NCI-H2227 (cell line): ENCODE measurements around the gene MYH7B.

Source experiments
- DNase-seq: peaks from one replicate; lab custom pipeline; 2025; ENCODE audit not compliant: unreplicated experiment; lab: John Stamatoyannopoulos, UW

MYH7B gene

DNA sequence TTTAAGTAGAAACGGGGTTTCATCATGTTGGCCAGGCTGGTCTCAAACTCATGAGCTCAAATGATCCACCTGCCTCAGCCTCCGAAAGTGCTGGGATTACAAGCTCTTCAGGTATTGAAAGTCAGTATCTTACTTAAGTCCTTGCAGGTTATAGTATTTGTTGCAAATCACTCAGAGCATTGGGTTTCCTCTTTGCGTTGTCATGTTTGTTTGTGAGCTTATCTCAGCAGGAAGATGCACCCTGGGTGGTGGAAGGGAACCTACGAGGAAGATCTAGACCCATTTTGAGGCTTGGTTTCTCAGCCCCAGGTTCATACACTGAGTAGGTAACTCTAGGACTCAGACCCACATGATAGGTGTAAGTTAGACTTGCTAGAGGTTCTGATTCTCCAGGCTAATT, 18.6 kb downstream of the MYH7B start:
- no peak for DNase-seq

DNA sequence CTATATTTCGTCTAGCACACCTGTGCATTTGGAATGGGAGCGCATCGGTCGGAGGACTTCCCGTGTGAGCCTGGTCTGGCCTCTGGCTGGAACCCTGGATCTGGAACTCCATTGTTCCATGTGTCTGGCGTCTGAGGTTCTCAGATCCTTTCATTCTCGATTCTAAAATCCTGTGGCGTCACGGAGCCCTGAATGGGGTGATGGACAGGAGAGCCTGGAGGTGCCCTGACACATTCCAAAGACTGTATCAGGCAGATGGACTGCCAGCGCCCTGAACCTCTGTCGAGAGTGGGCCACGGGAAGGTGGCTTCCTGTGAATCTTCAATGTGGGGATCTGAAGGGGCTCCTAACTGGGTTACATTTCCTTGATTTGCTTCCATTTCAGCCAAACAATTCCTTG, 20.6 kb downstream of the MYH7B start:
- DNase-seq, result no peak

DNA sequence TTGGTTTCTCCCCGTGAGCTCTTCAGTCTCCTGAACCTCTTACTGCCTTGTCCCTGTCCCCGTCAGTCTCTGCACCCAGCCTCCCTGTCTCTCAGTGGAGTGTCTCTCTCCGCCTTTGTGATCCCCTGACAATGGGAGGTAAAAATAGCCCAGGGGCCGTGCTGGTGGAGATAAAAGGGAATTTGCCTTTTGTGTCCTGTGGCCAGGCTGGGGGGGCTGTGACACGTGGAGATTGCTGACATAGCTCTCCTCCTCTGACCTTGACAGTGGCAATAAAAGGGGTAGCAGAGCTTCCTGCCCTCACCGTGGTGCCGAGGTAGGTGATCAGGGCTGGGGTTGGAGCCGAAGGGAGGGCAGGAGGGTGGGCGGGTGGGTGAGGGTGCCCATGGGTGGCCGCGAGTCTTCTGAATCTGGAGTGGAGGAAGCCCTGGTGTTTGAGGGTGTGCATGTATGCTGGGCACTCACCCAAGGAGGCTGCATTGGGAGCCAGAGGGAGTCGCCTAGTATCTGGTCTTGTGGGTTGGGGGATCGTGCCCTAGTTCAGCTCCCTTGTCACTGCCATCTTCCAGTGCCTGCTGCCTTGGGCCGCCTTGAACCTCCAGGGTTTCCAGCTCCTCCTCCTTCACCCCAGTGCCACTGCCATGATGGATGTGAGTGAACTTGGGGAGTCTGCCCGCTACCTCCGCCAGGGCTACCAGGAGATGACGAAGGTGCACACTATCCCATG, 21.9 kb downstream of the MYH7B start:
- DNase-seq, result no peak

DNA sequence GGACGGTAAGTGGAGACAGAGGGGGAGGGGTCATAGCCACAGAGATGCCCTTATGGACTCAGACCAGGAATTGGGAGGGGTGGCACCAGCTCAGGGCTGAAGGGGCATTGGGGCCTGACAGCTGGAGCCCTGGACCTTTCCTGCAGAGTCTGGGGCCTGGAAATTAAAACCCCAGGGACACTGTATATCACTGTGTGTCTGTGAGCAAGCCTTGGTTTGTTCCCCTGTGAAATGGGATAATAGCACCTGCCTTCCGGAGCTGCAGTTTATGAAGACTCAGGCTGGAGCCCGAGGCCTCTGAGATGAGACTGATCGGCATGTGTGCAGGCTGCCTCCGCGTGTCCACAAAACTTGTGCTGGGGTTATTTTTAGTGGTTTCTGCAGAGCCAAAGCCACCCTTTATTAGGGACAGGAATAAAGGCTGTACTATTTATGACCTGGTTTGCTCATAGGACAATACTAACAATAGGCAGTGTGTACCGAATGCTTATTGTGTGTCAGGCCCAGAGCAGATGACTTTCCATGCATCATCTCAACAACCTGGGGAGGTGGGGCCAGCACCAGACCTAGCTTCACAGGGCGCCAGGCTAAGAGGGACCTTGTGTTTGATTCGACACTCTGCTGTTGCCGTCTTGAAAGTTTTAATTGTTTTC, 22.6 kb downstream of the MYH7B start:
- DNase-seq, result no peak

DNA sequence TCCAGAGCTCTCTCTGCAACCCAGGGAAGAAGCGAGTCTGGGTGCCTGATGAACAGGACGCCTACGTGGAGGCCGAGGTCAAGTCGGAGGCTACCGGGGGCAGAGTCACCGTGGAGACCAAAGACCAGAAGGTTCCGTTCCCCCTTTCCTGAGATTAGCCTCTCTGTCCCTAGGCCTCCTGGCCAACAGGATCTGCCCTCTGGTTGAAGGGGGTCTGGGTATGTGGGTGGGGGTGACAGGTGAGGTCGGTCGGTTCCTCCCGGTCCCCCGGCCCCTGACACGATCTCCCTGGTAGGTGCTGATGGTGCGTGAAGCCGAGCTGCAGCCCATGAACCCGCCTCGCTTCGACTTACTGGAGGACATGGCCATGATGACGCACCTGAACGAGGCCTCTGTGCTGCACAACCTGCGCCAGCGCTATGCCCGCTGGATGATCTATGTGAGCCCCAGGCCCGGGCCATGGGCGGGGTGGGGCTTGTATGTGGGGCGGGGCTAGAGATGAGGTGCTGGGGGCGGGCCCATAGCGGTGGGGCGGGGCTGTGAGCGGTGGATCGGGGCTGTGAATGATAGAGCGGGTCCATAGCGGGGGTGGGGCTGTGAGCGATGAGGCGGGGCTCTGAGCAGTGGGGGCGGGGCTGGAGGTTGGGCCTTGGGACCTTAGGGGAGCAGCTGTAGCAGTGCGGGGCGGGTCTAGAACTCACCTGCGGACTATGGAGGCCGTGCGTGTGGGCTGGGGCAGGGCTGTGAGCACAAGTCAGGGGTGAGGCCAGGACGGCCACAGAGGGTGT, 23.9 kb downstream of the MYH7B start:
- no peak for DNase-seq

DNA sequence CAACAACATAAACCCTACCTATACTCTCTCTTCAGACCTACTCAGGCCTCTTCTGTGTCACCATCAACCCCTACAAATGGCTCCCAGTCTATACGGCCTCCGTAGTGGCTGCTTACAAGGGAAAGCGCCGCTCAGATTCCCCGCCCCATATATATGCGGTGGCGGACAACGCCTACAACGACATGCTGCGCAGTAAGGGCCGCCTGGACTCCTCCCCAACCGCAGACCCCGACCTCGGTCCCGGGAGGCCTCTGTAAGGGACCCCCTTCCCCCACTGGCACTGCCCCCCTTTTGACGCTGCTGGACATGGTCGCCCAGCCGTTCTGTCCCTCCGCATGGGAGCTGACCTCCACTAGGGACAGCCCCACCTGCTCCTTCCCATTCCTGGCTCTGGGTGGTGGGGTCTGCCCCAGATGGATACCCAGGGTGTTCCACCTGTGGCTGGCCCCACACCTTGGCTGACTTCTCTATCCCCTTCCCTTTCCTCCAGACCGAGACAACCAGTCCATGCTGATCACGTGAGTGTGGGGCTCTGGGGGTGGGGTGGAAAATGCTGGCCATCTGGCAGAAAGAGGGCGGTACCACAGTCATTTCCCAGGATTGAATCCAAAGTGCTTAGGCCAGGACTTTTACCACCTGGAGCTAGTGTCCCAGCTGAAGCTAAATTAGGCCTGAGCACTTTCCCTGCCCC, 25.0 kb downstream of the MYH7B start:
- peak; percentile 63 for DNase-seq

DNA sequence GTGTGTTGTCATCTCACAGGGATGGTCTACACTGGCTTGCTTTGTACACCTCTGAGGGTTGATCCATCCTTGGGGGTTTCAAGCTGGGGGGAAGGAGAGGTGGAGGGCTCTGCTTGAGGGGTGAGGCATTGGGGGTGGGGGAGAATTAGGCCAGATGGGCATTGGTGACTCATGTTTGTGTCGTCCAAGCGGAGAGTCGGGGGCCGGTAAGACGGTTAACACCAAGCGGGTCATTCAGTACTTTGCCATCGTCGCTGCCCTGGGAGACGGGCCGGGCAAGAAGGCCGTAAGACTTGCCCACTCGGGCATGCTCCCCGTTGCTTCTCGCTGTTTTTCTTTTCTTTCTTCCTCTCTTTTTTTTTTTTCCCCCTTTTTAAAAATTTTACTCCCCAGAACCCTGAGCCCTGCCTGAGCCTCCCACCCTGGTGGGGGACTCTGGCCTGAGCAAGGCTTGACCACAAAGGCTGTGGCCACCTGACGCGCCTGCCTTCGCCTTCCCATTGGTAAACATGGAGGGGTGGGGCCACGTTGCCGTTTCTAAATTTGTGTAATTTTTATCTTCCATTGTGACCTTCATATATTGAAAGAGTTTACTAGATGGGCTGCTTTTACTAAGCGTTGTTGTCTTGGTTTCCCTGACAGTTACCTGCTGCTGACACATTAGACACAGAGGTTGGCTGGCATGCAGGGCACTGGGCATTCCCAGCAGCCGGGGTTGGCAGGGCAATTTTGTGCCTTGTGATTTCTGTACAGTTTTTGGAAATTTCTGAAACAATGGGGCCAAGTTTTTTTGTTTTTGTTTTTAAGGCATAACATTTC, 26.8 kb downstream of the MYH7B start:
- DNase-seq, result no peak

DNA sequence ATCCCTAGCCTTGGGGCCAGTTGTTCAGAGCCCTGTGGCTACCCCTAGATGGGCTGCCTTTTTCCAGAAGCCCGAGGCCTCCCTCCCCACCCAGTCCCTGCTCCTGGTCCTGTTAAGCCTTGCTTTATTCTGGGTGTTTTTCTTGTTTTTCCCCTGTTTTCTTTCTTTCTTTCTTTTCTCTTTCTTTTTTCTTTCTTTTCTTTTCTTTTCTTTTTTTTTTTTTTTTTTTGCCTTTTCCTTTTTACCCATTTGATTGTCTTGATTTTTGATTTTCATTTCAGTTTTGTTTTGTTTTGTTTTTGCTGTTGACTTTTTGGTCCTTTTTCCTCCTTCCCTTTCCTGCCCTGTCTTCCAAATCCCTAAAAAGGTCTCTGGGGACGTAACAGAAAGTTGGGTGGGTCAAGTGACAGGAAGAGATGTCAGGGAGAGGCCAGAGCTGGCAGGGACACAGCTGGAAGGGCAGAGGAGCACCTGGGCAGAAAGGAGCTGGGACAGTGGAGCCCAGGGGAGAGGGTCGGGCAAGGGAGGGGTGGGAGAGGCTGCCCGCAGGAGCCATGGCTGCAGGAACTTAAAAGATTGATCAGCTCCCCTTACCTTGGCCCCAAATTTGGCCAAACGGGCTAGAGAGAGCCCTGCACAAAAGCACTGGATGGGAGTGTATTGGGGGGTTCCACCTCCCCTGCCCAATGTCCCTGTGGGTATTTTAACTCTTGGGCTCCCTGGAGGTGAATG, 27.6 kb downstream of the MYH7B start:
- DNase-seq, result no peak

DNA sequence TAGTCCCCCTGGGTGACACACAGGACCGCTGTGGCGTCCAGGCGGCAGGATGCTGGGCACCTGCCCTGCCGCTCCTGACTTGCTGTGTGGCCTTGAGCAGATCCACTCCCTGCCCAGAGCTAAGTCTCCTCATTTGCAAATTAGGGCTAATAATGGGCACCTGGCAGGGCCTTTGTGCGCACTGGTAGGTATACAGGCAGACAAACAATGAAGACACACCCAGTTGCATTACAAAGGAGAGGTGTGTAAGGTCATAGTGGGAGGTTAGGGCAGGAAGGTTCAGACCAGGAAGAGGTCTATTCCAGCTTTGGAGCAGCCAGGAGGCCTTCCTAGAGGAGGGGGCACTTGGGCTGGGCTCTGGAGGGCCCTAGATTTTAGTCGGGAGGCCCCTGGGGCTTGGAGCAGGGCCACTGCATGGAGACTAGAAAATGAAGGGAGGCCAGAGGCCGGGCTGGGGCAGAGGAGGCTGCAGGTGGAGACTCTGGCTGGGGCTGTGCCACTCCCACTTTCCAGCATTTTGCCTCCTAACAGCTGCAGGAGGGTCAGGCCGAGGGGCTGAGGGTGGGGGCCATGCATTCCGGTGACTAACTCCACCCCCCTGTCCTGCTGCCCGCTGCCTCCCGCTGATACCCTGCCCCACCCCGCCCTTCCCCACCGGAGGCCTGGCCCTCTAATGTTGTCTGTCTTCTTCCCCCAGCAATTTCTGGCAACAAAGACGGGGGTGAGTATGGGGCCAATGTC, 28.5 kb downstream of the MYH7B start:
- no peak for DNase-seq

DNA sequence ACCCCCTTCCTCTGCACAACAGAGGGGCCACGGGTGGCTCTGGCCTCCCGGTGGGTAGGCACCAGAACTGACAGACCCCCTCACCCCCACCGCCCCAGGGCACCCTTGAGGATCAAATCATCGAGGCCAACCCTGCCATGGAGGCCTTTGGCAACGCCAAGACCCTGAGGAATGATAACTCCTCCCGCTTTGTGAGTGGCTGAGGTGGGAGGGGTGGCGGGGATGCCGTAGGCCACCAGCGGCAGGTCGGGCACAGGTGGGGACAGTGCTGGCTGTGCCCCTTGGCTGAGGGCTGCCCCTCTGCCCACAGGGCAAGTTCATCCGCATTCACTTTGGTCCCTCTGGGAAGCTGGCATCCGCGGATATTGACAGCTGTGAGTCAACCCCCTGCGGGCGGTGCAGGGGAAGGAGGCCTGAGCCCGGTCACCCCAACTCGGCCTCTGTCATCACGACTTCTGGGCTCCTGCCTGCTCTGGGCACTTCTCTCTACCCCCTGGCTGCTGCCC, 29.1 kb downstream of the MYH7B start:
- DNase-seq, result no peak

DNA sequence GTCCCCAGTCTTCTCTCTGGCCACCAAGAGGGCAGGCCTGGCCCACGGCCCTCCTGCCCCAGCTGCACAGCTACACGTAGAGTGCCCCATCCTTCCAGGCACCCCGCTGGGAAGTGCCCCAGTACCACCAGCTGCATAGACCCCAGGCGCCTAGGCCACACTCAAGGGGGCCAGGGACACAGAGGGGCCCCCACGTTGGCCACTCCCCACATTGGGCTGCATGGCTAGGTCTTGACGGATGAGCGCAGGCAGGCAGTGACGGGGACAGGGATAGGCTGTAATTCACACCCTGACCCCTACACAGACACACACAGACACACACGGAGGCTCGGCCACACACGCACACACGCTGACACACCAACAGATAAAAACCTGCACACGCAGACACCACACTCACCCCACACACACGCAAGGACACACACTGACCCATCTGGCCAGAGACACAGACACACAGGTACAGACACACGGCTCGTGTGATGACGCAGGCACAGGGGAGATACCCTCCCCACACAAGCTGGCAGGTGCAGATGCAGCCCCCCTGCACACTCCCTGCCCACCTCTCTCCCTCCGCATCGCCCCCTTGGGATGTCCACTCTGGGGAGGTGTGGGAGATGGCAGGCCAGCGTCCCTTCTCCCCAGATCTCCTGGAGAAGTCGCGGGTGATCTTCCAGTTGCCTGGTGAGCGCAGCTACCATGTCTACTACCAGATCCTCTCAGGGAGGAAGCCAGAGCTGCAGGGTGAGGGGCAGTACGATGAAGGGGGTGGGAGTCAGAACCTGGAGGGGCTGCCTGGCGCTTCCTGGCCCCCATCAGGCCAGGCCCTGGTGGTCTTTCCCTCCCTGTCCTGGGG, 30.0 kb downstream of the MYH7B start:
- no peak for DNase-seq

DNA sequence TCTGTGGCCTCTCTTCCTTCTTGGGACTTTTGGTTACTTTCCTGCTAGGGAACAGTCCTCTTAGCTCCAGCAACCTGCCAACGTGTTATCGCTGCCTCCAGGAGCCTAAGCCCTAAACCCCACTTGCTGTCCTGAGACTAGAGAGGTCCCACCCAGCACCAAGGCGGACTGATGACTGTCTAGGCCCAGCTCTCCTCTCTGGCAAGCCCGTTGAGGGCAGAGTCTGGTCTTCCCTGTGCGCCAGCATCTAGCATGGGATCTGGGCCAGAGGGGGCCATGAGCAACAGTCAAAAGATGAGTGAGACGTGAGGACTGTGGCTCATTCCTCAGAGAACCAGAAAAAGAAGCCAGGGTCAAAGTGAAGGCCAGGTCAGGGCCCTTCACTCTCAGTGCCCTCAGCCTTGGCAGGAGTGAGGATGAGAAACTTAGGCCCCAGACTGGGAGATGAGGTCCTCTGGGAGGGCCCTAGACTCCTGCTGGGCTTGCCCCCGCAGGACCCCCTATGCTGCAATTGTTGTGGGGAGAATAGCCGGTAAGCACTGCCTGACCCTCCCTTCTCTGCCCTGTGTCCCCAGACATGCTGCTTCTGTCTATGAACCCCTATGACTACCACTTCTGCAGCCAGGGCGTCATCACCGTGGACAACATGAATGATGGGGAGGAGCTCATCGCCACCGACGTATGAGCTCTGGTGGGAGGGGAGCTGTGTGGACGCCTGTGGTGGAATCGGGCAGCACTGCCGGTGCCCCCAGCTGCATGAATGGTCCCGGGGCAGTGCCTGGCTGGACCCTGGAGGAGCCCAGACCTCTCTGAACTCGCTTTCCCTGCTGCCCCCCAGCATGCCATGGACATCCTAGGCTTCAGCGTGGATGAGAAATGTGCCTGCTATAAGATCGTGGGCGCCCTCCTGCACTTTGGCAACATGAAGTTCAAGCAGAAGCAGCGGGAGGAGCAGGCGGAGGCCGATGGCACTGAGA, 30.9 kb downstream of the MYH7B start:
- no peak for DNase-seq

DNA sequence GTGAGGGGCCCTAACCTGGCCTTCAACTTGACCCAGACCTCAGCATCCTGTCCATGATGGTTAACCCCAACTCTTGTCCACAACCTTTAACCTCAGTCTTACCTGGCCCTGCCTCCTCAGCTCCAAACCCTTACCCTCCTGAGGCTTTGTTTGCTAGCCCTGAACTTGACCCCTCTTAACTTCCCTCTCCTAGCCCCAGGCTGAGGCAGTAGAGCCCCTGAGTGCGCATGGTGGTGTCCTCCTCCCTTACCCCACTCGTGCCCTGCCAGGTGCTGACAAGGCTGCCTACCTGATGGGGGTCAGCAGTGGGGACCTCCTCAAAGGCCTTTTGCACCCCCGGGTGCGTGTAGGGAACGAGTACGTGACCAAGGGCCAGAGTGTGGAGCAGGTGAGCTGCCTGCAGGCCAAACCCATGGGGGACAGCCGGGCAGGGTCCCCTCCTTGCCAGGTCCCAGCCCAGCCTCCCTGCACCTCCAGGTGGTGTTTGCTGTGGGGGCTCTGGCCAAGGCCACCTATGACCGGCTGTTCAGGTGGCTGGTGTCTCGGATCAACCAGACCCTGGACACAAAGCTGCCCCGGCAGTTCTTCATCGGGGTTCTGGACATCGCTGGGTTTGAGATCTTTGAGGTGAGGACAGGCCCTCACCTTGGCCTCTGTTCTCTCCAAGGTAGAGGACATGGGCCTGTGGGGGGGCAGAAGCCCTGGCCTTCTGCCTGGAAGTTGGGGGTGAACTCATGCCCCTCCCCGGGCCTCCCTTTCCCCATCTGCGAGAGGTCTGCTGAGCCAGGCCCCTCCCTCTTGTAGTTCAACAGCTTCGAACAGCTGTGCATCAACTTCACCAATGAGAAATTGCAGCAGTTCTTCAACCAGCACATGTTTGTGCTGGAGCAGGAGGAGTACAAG, 31.9 kb downstream of the MYH7B start:
- no peak for DNase-seq

DNA sequence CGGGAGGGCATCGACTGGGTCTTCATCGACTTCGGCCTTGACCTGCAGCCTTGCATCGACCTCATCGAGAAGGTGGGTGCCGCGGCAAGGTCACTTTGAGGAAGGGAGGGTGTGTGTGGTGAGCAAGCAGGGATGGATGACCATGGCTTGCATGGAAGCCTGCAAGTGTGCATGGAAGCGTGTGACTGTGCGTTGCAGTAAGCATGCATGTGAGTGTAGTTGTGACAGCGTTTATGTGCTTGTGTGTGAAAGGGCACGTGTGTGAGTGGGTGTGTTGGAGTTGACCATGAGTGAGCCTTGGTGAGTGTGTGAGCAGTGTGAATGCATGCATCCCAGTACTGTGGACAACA, 32.5 kb downstream of the MYH7B start:
- no peak for DNase-seq

DNA sequence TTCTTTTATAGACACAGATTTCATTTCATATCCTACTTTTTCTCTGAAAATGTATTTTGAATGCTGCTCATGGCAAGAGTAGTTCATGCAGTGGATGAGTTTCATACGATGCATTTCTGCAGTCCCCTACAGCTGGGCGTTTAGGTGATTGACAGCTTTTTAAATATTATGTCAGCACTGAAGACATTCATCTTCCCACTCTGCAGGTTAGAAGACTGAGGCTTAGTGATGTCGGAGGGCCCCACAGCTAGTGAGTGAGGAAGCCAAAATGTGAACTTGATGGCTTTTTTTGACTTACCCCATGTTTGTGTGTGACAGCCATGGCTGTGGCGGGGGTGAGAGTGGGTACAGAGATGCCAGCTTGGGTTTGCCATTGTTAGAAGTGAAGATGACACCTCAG, 33.5 kb downstream of the MYH7B start:
- no peak for DNase-seq

DNA sequence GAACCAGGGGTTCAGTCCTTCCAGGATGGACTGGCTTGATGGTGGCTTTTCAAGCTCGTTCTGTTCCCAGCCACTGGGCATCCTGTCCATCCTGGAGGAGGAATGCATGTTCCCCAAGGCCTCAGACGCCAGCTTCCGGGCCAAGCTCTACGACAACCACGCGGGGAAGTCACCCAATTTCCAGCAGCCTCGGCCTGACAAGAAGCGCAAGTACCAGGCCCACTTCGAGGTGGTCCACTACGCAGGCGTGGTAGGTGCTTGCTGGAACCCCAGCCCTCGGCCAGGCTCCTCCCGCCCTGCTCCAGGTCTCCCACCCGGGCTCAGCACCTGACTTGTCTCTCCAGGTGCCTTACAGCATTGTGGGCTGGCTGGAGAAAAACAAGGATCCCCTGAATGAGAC, 34.0 kb downstream of the MYH7B start:
- DNase-seq, result no peak
